B cell (primary cell): ENCODE data around the gene TAF1C. TPM values are rescaled to one million over a fixed set of nuclear protein-coding genes. Genes with fewer than 3 reads are reported as not detected.

ENCODE experiments used
- ATAC-seq: fragments of 200-7000 bp; cut with Tn5 transposase; one replicate; pipeline ENCODE4 v1.10.0; 2021; ENCODE audit warnings: low read depth, mild to moderate bottlenecking, moderate number of reproducible peaks, moderate library complexity
- CTCF ChIA-PET: fragments of 350-600 bp; sonication (Branson Sonifier 250); formaldehyde crosslinking; loops from one replicate; lab custom pipeline; 2021; ENCODE audit warnings: antibody characterized with exemption, inconsistent platforms; lab: Charles Lee
- POLR2A ChIA-PET: fragments of 350-600 bp; sonication (Branson Sonifier 250); formaldehyde crosslinking; loops from one replicate; lab custom pipeline; 2021; ENCODE audit warnings: antibody characterized with exemption; lab: Charles Lee
- DNase-seq: peaks from one replicate; pipeline ENCODE4 v3.0.0; 2013
- H2AFZ ChIP-seq: 2 replicates; pipeline ENCODE4 v1.6.1; 2012; ENCODE audit warnings: mild to moderate bottlenecking, low read depth, low read length; ENCODE audit not compliant: insufficient read depth, poor library complexity, severe bottlenecking
- H3K27ac ChIP-seq, 2 donors: 1 replicate in 1 of 2; 2 replicates in 1 of 2; pipeline ENCODE4 v1.5.1; 2012 to 2013; ENCODE audit warnings: low read length in 2 of 2, mild to moderate bottlenecking in 2 of 2, moderate library complexity in 1 of 2
- H3K27me3 ChIP-seq, 4 experiments: fragments of 200-600 bp in 1 of 4; sonication (generic) in 1 of 4; replicated peaks in 1 of 4; 1 replicate in 2 of 4; 2 replicates in 2 of 4; pipeline versions ENCODE4 v1.6.1 to v1.7.0; 2013 to 2016; ENCODE audit warnings: low read length in 3 of 4, mild to moderate bottlenecking in 2 of 4, mixed read lengths in 1 of 4, moderate library complexity in 1 of 4; ENCODE audit not compliant: insufficient read depth in 4 of 4, control insufficient read depth in 3 of 4; ENCODE audit errors: control extremely low read depth in 1 of 4
- H3K36me3 ChIP-seq, 2 experiments: replicated peaks in 1 of 2; 1 replicate in 1 of 2; 2 replicates in 1 of 2; pipeline versions ENCODE4 v1.6.1 to v1.7.1; 2013; ENCODE audit warnings: low read length in 1 of 2; ENCODE audit not compliant: insufficient read depth in 2 of 2, control insufficient read depth in 1 of 2; ENCODE audit errors: control extremely low read depth in 1 of 2, extremely low read depth in 1 of 2
- H3K4me1 ChIP-seq, 2 donors: fragments of 200-600 bp in 1 of 2; sonication (generic) in 1 of 2; 1 replicate in 1 of 2; 2 replicates in 1 of 2; pipeline versions ENCODE4 v1.5.1 to v1.6.1; 2013 to 2017; ENCODE audit warnings: low read length in 2 of 2; ENCODE audit not compliant: control insufficient read depth in 2 of 2, insufficient read depth in 2 of 2
- H3K4me2 ChIP-seq: replicated peaks from 2 replicates; pipeline ENCODE3; 2012; ENCODE audit warnings: mild to moderate bottlenecking, low read depth, low read length; ENCODE audit not compliant: poor library complexity, severe bottlenecking
- H3K4me3 ChIP-seq, 5 experiments: fragments of 200-600 bp in 1 of 5; sonication (generic) in 1 of 5; 1 replicate in 3 of 5; 2 replicates in 2 of 5; pipeline versions ENCODE4 v1.5.1 to v1.7.0; 2011 to 2016; ENCODE audit warnings: low read length in 4 of 5, mild to moderate bottlenecking in 4 of 5, low read depth in 2 of 5, control low read depth in 1 of 5, moderate library complexity in 1 of 5; ENCODE audit not compliant: insufficient read depth in 1 of 5; ENCODE audit errors: control extremely low read depth in 1 of 5, extremely low read depth in 1 of 5
- H3K79me2 ChIP-seq: fragments of 200-600 bp; sonication (generic); one replicate; pipeline ENCODE4 v1.6.0; 2016; ENCODE audit warnings: low read length; ENCODE audit not compliant: control insufficient read depth, insufficient read depth
- H3K9ac ChIP-seq: fragments of 200-600 bp; sonication (generic); 2 replicates; pipeline ENCODE4 v1.6.1; 2017; ENCODE audit warnings: mild to moderate bottlenecking, low read length, moderate library complexity
- H3K9me3 ChIP-seq, 3 donors: one replicate each; pipeline versions ENCODE4 v1.6.1 to v1.7.1; 2013; ENCODE audit warnings: low read length in 2 of 3; ENCODE audit not compliant: control insufficient read depth in 2 of 3, insufficient read depth in 1 of 3; ENCODE audit errors: control extremely low read depth in 1 of 3
- H4K20me1 ChIP-seq: 2 replicates; pipeline ENCODE4 v1.6.0; 2012; ENCODE audit warnings: mild to moderate bottlenecking, low read length; ENCODE audit not compliant: insufficient read depth, control insufficient read depth, poor library complexity, severe bottlenecking
- H3K27ac Mint-ChIP-seq: one replicate; pipeline ENCODE4 v1.8.0; 2021; ENCODE audit warnings: mixed read lengths
- H3K27me3 Mint-ChIP-seq: one replicate; pipeline ENCODE4 v1.8.0; 2021; ENCODE audit warnings: mixed read lengths
- H3K4me1 Mint-ChIP-seq: one replicate; pipeline ENCODE4 v1.8.0; 2021; ENCODE audit warnings: mixed read lengths
- H3K4me3 Mint-ChIP-seq: one replicate; pipeline ENCODE4 v1.8.0; 2021; ENCODE audit warnings: mixed read lengths
- H3K9me3 Mint-ChIP-seq: one replicate; pipeline ENCODE4 v1.8.0; 2022; ENCODE audit warnings: mixed read lengths; ENCODE audit not compliant: insufficient read depth
- EZH2 ChIP-seq: IDR thresholded peaks from 2 replicates; pipeline ENCODE4 v1.6.1; 2012; ENCODE audit warnings: borderline replicate concordance, low read depth, mild to moderate bottlenecking, moderate library complexity, low read length; ENCODE audit not compliant: insufficient read depth, poor library complexity, severe bottlenecking
- WGBS: methylation state at CpG from one replicate; pipeline ENCODE4 v1.1.5; 2013; ENCODE audit warnings: missing lambda C conversion rate; ENCODE audit not compliant: insufficient coverage; 5-methylcytosine and 5-hydroxymethylcytosine counted together
- intact Hi-C: fragments of 100-400 bp; cut with micrococcal nuclease; formaldehyde crosslinking; loops from one replicate; pipeline ENCODE4 v1.10.0; 2022
- polyA plus RNA-seq: library from polyadenylated mRNA; depleted of rRNA; stranded (reverse); fragments of >200 nt; gene quantifications from 2 replicates; pipeline ENCODE4 v1.2.3, GENCODE V29; 2012
- total RNA-seq, 2 donors: library from RNA; stranded (reverse); fragments of 120-200 nt in 1 of 2; gene quantifications; 1 replicate in 1 of 2; 2 replicates in 1 of 2; pipeline versions ENCODE4 v1.2.3 to v1.2.4, GENCODE V29; 2013 to 2022
- TF ChIP-seq, protein P1 (sequence below): fragments of 200-600 bp; IDR thresholded peaks from one replicate; pipeline ENCODE4 v1.8.0; 2022; ENCODE audit warnings: antibody characterized with exemption, mild to moderate bottlenecking

TAF1C gene
- total and polyA plus RNA-seq, 2 donors (not counting 1 experiment from before 2014, with no cell fraction given) = 115 to 125 TPM

- DNase-seq (no peak), ATAC-seq (no peak)
- TF ChIP-seq EZH2 = no peak
- TF ChIP-seq, protein P1, sequence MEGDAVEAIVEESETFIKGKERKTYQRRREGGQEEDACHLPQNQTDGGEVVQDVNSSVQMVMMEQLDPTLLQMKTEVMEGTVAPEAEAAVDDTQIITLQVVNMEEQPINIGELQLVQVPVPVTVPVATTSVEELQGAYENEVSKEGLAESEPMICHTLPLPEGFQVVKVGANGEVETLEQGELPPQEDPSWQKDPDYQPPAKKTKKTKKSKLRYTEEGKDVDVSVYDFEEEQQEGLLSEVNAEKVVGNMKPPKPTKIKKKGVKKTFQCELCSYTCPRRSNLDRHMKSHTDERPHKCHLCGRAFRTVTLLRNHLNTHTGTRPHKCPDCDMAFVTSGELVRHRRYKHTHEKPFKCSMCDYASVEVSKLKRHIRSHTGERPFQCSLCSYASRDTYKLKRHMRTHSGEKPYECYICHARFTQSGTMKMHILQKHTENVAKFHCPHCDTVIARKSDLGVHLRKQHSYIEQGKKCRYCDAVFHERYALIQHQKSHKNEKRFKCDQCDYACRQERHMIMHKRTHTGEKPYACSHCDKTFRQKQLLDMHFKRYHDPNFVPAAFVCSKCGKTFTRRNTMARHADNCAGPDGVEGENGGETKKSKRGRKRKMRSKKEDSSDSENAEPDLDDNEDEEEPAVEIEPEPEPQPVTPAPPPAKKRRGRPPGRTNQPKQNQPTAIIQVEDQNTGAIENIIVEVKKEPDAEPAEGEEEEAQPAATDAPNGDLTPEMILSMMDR = no peak
- CTCF ChIA-PET = interaction anchor here (2.7 kb wide), 1 partner anchor 9 kb away, joined by 11 read pairs; no protein-coding TSS in a partner anchor
- Mint-ChIP-seq H3K27ac (no peak overlapping the region), H3K9me3 (no peaks in the 10 kb centered on the region), H3K4me1 (no peaks in the 10 kb centered on the region), H3K4me3 (no peak overlapping the region), H3K27me3 (peaks cover 38% of the 10 kb centered on the region)
- intact Hi-C loops = no loop called here
- H3K4me2 ChIP-seq = no peak overlapping the region
- no peak overlapping the region for H3K4me3 ChIP-seq
- no peaks in the 10 kb centered on the region for H3K36me3 ChIP-seq
- H3K79me2 ChIP-seq = no peaks in the 10 kb centered on the region
- peaks cover 0 to 9% (median 0%) of the 10 kb centered on the region in 4 experiments for H3K27me3 ChIP-seq
- WGBS = 89% methylated on average over 4 of the region's 7 CpGs
- H2AFZ ChIP-seq = no peak overlapping the region
- POLR2A ChIA-PET = no interaction called here
- H3K9me3 ChIP-seq = no peaks in the 10 kb centered on the region
- H4K20me1 ChIP-seq = no peaks in the 10 kb centered on the region
- no peaks in the 10 kb centered on the region for H3K4me1 ChIP-seq
- H3K27ac ChIP-seq = no peak overlapping the region
- H3K9ac ChIP-seq = no peak overlapping the region
Measured at GRCh38 chr16:84165746-84166145, 21.1 kb downstream of the TAF1C start.

DNA sequence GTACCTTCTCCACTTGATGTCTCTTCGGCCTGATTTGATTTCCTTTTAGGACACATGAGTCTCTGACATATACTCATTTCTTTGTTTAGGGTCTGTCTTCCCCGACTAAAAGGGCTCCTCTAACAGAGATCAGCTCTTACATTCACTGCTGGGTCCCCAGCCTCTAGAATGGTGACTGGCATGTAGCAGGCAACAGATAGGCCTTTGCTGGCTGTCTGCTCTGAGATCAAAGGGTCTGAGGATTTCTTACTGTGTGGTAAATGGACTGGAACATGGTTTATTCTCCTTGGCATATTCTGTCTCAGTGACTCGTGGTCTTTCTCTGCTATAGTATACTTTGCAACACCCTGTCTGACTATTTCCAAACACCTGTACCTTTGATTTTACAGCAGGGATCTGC, 25.1 kb downstream of the TAF1C start:
- Histone ChIP-seq H3K4me1 (no peaks in the 10 kb centered on the region), H3K4me2 (no peak overlapping the region), H3K36me3 (no peaks in the 10 kb centered on the region), H4K20me1 (no peaks in the 10 kb centered on the region), H3K27ac (no peak overlapping the region), H3K9ac (no peak overlapping the region), H2AFZ (no peak overlapping the region), H3K9me3 (no peaks in the 10 kb centered on the region), H3K27me3 (peaks cover 0 to 3% (median 1%) of the 10 kb centered on the region in 4 experiments), H3K4me3 (no peak overlapping the region), H3K79me2 (no peaks in the 10 kb centered on the region)
- no peak overlapping the region for H3K27ac Mint-ChIP-seq
- CTCF ChIA-PET = no interaction called here
- intact Hi-C loops = no loop called here
- DNase-seq (no peak), ATAC-seq (no peak)
- H3K4me3 Mint-ChIP-seq = no peak overlapping the region
- H3K4me1 Mint-ChIP-seq = no peaks in the 10 kb centered on the region
- WGBS = 50% methylated on average over 1 of the region's 3 CpGs
- peaks cover 48% of the 10 kb centered on the region for H3K27me3 Mint-ChIP-seq
- POLR2A ChIA-PET = no interaction called here
- H3K9me3 Mint-ChIP-seq = no peaks in the 10 kb centered on the region
- TF ChIP-seq, protein P1 = no peak
- TF ChIP-seq EZH2 = no peak
